ENCODE measurements around the gene PRAF2.
A peak's percentile ranks its signal among the peaks of the same experiment; 100 is the strongest.

The PRAF2 gene, protein sequence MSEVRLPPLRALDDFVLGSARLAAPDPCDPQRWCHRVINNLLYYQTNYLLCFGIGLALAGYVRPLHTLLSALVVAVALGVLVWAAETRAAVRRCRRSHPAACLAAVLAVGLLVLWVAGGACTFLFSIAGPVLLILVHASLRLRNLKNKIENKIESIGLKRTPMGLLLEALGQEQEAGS

DNA sequence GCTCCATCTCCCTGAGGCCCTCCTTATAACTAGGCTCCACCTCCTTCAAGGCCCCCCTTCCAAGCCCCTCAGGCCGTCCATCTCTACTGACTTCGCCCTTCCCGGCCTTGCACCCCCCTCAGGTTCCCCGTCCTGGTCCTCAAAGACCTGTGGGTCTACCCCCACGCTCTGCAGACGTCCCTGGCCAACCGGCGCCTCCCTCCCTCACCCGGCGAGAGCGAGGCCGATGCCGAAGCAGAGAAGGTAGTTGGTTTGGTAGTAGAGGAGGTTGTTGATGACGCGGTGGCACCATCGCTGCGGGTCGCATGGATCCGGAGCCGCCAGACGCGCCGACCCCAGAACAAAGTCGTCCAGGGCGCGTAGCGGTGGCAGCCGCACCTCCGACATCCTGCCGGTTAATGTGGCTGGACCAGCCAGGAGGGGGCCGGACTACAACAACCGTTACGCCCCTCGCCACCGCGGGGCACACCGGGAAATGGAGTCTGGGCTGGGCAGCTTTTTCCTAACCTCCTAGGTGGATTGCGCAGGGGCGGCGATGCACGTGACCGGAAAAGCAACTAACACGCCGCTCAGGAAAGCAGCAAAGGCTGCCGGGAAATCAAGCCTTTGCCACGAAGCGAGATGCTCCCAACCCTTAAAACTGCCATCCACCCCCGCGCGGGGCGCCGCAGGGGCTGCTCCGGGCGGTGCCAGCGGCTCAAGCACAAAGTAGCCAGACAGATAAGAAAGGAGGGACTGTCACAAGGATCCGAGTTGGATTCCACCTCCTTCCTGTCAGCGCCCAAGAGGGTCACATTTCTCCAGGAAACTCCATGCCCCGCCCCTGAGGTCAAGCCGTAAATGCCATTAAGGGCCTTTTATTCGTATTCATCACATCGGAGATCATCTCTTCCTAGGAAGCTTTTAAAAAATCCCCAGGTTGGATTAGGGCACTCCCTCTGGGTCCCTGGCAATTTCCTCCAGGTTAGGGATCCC, at the start of gene PRAF2:
Gene PRAF2, minus strand, starts transcription at position 402 of the 975 bp plus-strand sequence. Its CDS starts 15 bp downstream, at position 387.
- H3K27ac Mint-ChIP-seq, result peak within 1 kb of the TSS; percentile 84
- H3K4me1 Mint-ChIP-seq (ENCODE audit: low read depth), result peaks cover 17% of the 10 kb centered on the region
- H3K27me3 Mint-ChIP-seq, result no peaks in the 10 kb centered on the region
- no peaks in the 10 kb centered on the region for H3K9me3 Mint-ChIP-seq (ENCODE audit: low read depth)
- H3K4me3 Mint-ChIP-seq, result peak within 1 kb of the TSS; percentile 86
- no peaks in the 10 kb centered on the region for H3K36me3 Mint-ChIP-seq

DNA sequence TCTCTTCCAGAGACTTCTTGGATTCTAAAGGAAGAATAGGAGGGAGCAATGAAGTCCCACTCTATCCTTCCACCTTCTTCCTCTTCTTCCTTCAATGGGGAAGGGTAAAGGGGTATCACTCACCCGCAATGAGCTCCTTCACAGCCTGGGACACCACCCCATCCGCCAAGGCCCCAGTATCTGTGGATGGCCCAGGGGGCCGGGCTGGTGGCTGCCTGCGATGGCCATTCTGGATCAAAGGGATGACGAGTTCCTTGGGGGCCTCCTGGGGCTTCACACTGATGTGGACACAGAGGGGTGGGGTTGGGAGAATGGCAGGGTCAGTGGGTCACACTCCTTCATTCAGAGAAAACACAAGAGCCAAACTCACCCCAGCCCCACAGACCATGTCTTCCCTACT, 48.7 kb upstream of the PRAF2 start:
- Mint-ChIP-seq H3K9me3 (ENCODE audit: low read depth) (no peaks in the 10 kb centered on the region), H3K27ac (no peak overlapping the region), H3K4me1 (ENCODE audit: low read depth) (peaks cover 20% of the 10 kb centered on the region), H3K27me3 (no peaks in the 10 kb centered on the region), H3K36me3 (peaks cover 4% of the 10 kb centered on the region), H3K4me3 (peak overlapping the region; percentile 97)

DNA sequence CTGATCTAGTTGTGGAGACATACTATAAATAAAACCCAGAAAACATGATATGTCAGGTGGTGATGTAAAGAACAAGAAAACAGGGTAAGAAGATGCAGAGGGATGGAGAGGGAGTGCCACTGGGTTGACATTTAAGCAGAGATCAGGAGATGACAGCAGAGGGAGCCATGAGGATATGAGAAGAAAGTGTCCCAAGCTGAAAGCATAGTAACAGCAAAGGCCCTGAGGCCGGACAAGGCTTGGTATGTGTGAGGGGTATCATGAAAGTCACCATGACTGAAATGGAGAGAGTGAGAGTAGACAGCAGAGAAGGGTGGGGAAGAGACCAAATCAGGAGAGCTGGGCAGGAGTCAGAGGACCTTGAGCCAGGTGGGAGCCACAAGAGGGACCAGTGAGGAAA, 46.3 kb upstream of the PRAF2 start:
- peaks cover 4% of the 10 kb centered on the region for H3K36me3 Mint-ChIP-seq
- H3K4me3 Mint-ChIP-seq, result no peak overlapping the region
- H3K27ac Mint-ChIP-seq, result no peak overlapping the region
- H3K9me3 Mint-ChIP-seq (ENCODE audit: low read depth), result no peaks in the 10 kb centered on the region
- peaks cover 31% of the 10 kb centered on the region for H3K4me1 Mint-ChIP-seq (ENCODE audit: low read depth)
- no peaks in the 10 kb centered on the region for H3K27me3 Mint-ChIP-seq

DNA sequence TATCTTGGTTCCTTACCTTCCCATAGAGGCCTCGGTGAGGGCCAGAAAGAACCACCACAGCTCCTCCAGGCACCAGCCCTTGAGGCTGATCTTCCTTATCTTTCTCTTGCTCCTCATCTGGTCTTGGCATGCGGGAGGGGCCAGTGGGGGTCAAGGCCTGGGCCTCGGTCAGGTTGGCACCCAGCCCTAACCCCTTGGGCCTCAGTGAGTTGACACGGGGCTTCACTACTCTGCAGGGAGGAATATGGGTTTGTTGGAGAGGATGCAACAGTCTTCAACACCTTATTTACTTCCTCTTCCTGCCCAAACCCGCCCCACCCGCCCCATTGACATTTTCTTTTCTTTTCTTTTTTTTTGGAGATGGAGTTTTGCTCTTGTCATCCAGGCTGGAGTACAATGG, 43.8 kb upstream of the PRAF2 start:
- Mint-ChIP-seq H3K9me3 (ENCODE audit: low read depth) (no peaks in the 10 kb centered on the region), H3K36me3 (peaks cover 4% of the 10 kb centered on the region), H3K4me3 (peak overlapping the region; percentile 74), H3K27ac (peak overlapping the region; percentile 81), H3K4me1 (ENCODE audit: low read depth) (peaks cover 22% of the 10 kb centered on the region), H3K27me3 (no peaks in the 10 kb centered on the region)

DNA sequence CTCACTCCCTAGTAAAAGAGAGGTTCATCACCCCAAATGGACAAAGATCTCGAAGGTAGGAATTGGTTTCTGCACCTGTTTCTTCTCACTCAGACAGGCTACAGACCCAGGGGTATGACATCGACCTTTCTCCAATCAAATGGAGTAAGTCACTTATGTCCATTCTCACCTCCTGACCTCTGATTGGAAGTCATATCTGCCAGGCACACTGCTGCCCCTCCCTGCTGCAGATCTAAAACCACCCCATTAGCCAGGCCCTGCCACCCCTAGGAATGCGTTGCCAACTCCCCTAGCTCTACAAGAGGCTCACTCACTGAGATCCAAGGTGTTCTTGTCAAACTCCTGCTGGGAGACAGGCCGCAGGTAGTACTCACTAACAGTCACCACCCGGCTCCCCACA, 42.9 kb upstream of the PRAF2 start:
- Mint-ChIP-seq H3K27ac (no peak overlapping the region), H3K4me3 (no peak overlapping the region)

DNA sequence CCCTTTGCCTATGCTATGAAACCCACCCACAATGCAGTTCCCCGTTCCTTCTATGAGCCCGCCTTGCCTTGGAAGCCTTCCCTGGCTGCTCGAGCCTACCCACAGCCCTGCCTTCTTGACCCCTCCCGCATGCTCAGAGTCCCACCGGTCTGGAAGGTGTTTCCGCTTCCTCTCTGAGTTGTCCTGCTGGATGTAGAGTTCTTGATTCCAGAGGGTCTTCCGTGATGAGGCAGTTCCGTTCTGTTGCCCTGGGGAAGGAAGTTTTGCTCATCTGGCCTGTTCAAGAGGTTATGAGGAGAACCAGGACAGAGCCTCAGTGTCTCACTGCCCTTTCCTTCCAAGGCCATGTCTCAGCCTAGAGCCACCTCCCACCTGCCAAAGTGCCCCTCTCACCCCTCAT, 42.3 kb upstream of the PRAF2 start:
- peaks cover 4% of the 10 kb centered on the region for H3K36me3 Mint-ChIP-seq
- H3K9me3 Mint-ChIP-seq (ENCODE audit: low read depth), result no peaks in the 10 kb centered on the region
- H3K27ac Mint-ChIP-seq, result peak overlapping the region; percentile 41
- H3K4me1 Mint-ChIP-seq (ENCODE audit: low read depth), result peaks cover 21% of the 10 kb centered on the region
- H3K4me3 Mint-ChIP-seq, result no peak overlapping the region
- H3K27me3 Mint-ChIP-seq, result no peaks in the 10 kb centered on the region

More for the DNA sequence above, 42.9 kb upstream of the PRAF2 start:
- H3K27me3 Mint-ChIP-seq, result no peaks in the 10 kb centered on the region
- peaks cover 4% of the 10 kb centered on the region for H3K36me3 Mint-ChIP-seq
- H3K9me3 Mint-ChIP-seq (ENCODE audit: low read depth), result no peaks in the 10 kb centered on the region
- peaks cover 21% of the 10 kb centered on the region for H3K4me1 Mint-ChIP-seq (ENCODE audit: low read depth)

DNA sequence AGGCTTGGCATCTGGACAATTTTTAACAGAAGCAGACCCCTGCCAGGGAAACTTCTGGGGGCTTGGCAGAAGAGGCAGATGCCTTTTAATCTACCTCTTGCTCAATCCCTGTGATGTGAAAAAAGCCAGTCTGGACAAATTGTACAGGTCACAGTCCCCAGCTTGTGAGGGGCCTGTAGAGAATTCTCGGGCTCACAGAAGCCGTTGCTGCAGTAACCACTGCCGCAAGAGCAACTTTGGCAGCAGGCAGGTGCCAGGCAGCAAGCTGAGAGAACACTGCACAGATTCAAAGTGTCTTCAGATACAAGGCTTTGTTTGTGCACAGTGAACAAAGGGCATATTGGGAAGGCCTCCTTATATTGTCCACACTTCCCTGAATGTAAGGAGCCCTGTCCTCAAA, 38.0 kb upstream of the PRAF2 start:
- H3K27me3 Mint-ChIP-seq, result no peaks in the 10 kb centered on the region
- peaks cover 5% of the 10 kb centered on the region for H3K4me1 Mint-ChIP-seq (ENCODE audit: low read depth)
- H3K4me3 Mint-ChIP-seq, result no peak overlapping the region
- H3K36me3 Mint-ChIP-seq, result peaks cover 4% of the 10 kb centered on the region
- no peak overlapping the region for H3K27ac Mint-ChIP-seq
- H3K9me3 Mint-ChIP-seq (ENCODE audit: low read depth), result no peaks in the 10 kb centered on the region

DNA sequence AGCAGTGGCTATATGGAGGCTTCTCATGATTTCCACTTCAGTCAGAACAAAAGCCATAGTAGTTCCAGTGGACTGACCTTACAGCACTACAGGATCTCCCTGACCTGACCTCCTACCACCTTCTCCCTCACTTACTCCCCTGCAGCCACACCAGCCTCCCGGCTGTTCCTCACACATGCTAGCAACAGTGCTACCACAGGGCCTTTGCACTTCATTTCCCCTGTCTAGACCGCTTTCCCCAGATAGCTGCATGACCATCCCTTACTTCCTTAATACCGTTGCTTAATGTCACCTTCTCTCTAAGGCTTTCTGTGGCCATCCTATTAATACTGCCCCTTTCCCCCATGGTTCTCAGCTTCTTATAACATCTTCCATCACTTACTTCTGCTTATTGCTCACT, 36.6 kb upstream of the PRAF2 start:
- Mint-ChIP-seq H3K4me1 (ENCODE audit: low read depth) (no peaks in the 10 kb centered on the region), H3K27me3 (no peaks in the 10 kb centered on the region), H3K4me3 (no peak overlapping the region), H3K27ac (no peak overlapping the region), H3K9me3 (ENCODE audit: low read depth) (no peaks in the 10 kb centered on the region), H3K36me3 (peaks cover 4% of the 10 kb centered on the region)

DNA sequence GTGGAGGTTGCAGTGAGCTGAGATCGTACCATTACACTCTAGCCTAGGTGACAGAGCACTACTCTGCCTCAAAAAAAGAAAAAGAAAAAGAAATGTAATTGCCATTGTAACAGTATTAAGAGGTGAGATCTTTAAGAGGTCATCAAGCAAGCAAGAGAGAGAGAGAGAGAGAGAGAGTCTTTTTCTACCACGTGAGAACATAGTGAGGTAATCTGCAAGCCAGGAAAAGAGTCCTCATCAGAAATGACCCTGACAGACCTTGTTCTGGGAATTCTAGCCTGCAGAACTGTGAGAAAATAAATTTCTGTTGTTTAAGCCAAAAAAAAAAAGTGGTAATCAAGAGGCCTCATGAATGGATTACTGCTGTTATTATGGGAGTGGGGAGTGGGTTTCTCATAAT, 34.8 kb upstream of the PRAF2 start:
- H3K27me3 Mint-ChIP-seq, result no peaks in the 10 kb centered on the region
- H3K27ac Mint-ChIP-seq, result no peak overlapping the region
- H3K4me3 Mint-ChIP-seq, result no peak overlapping the region
- H3K36me3 Mint-ChIP-seq, result peaks cover 4% of the 10 kb centered on the region
- no peaks in the 10 kb centered on the region for H3K9me3 Mint-ChIP-seq (ENCODE audit: low read depth)
- no peaks in the 10 kb centered on the region for H3K4me1 Mint-ChIP-seq (ENCODE audit: low read depth)

DNA sequence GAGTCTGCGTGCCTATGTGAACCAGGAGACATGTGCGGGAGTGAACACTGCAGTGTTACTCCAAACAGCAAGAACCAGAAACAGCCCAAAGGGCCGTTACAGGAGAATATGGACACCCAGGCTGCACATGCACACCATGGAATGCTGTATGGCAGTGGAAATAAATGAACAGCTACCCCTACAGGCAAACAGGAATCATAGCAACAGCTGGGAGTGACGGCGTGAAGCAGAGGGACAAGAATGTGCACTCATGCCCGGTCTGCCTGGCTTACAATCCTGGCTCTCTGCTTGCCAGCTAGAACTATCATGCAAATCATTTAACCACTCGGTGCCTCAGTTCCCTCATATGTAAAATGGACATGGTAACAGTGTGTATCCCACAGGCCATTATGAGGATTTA, 33.1 kb upstream of the PRAF2 start:
- Mint-ChIP-seq H3K27me3 (no peaks in the 10 kb centered on the region), H3K9me3 (ENCODE audit: low read depth) (no peaks in the 10 kb centered on the region), H3K4me3 (no peak overlapping the region), H3K27ac (no peak overlapping the region), H3K36me3 (peaks cover 4% of the 10 kb centered on the region), H3K4me1 (ENCODE audit: low read depth) (no peaks in the 10 kb centered on the region)

DNA sequence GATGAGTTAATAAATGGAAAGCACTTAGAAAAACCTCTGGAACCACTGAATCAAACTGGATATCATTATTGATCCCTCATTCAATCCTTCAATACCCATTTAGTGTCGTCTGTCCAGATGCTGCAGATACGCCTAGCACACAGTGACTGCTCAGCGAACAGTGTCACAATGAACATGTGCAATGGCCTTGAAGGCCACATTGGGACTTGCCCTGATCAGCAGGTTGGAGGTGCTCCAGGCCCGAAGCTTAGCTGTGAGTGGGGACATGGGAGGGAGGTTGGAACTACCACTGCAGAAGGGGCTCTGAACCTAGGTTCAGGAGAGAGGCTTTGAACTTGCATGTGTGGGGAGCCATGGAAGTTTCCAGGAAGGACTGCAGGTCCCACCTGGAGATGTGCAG, 32.5 kb upstream of the PRAF2 start:
- no peaks in the 10 kb centered on the region for H3K27me3 Mint-ChIP-seq
- H3K27ac Mint-ChIP-seq, result no peak overlapping the region
- no peak overlapping the region for H3K4me3 Mint-ChIP-seq
- H3K9me3 Mint-ChIP-seq (ENCODE audit: low read depth), result no peaks in the 10 kb centered on the region
- H3K36me3 Mint-ChIP-seq, result peaks cover 4% of the 10 kb centered on the region
- no peaks in the 10 kb centered on the region for H3K4me1 Mint-ChIP-seq (ENCODE audit: low read depth)

DNA sequence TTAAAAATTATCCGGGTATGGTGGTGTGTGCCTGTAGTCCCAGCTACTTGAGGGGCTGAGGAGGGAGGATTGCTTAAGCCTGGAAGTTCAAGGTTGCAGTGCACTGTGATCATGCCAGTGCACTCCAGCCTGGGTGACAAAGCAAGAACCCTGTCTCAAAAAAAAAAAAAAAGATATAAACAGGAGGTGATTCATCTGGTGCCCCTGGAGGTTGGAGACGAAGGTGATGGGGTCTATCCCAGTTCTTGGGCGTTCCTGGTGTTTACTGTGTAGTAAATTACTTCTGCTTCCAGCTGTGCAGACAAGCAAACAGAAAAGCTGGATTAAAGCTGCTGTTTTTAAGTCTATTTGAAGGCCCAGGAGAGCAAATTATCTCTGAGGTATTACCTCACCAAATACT, 29.8 kb upstream of the PRAF2 start:
- no peak overlapping the region for H3K27ac Mint-ChIP-seq
- H3K36me3 Mint-ChIP-seq, result no peaks in the 10 kb centered on the region
- no peaks in the 10 kb centered on the region for H3K27me3 Mint-ChIP-seq
- H3K4me3 Mint-ChIP-seq, result no peak overlapping the region
- H3K4me1 Mint-ChIP-seq (ENCODE audit: low read depth), result peaks cover 3% of the 10 kb centered on the region
- no peaks in the 10 kb centered on the region for H3K9me3 Mint-ChIP-seq (ENCODE audit: low read depth)

DNA sequence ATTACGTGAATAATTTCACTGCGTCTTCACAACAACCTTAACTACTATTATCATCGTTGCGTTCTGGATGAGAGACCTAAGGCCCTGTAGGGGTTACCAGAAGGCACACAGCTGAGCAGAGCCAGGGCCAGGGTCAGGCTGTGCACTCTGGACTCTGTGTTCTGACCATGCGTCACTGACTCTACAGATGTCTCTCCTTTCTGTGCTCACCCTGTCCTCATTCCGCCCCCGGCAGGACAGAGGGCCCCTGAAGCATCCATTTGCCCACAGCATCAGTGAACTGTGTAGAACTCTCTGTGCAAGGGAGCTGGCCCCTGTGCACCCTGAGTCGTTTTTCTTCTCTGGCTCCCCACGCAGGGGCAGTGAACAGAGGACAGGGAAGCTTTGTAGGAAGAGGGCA, 28.4 kb upstream of the PRAF2 start:
- Mint-ChIP-seq H3K27ac (peak overlapping the region; percentile 86), H3K36me3 (no peaks in the 10 kb centered on the region), H3K9me3 (ENCODE audit: low read depth) (no peaks in the 10 kb centered on the region), H3K27me3 (no peaks in the 10 kb centered on the region), H3K4me1 (ENCODE audit: low read depth) (peaks cover 3% of the 10 kb centered on the region), H3K4me3 (peak overlapping the region; percentile 93)

DNA sequence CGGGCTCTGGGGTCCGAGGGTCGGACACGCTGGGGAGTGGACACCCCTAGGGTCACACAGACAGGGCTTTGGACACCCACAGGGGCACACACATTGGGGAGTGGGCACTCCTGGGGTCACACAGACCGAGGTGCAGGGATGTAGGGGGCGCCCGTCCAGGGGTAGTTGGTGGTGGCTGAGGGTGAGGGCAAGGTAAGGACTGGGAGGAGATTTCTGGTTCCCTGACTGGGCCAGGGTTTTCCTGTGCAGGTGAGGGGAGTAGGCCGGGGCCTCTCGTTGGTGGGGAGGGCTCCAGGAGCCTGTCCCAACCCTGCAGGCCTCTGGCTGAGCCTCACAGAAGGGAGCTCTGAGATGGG, 27.8 kb upstream of the PRAF2 start:
- Mint-ChIP-seq H3K9me3 (ENCODE audit: low read depth) (no peaks in the 10 kb centered on the region), H3K27me3 (no peaks in the 10 kb centered on the region), H3K36me3 (no peaks in the 10 kb centered on the region), H3K4me1 (ENCODE audit: low read depth) (peaks cover 3% of the 10 kb centered on the region), H3K27ac (peak overlapping the region; percentile 86), H3K4me3 (peak overlapping the region; percentile 93)

DNA sequence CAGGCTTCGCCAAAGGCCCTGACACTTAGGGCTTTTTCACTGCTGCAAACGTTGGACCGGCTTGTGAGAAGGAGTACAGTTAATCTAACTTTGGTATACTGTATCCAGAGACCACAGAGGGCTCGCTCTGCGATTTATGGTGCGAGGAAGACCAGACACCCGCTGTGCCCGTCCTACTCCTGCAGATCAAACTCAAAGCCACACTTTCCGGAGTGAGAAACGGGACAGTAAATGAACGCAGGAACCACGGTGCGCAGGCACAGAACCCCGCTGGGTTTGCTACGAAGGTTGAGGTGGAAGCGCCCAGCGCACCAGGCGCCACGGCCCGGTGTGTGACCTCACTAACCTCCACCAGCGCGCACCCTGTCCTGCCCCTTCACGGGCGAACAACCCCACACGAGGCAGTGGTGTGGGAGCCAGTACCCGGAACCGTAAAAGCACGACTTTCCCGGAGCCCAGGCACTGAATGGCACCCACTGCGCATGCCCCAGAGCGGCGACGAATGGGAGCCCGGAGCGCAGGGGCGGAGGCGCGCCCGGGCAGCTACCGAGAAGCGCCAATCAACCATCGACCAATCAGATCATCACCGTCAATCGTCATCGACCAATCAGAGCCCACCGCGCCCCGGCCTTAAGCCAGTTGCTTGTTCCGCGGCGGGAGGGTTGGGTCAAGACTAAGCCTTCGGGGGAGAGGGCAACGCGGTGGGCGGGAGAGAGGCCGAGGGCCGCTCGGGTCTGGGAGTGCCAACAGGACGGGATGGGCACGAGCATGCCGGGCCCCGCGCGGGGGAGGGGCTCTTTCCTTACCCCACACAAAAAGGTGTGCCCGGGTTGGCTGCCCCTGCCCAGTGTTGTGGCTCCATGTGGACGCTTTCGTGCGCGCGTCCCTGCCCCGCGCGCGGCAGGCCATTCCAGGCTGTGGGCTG, 27.2 kb upstream of the PRAF2 start:
- Mint-ChIP-seq H3K4me3 (peak overlapping the region; percentile 93), H3K27ac (peak overlapping the region; percentile 86), H3K27me3 (no peaks in the 10 kb centered on the region), H3K4me1 (ENCODE audit: low read depth) (peaks cover 3% of the 10 kb centered on the region), H3K9me3 (ENCODE audit: low read depth) (no peaks in the 10 kb centered on the region), H3K36me3 (no peaks in the 10 kb centered on the region)

All from activated naive CD8-positive, alpha-beta T cell (primary cell).